HG03521 (cell line): Measurements from ENCODE around the gene SH3RF3.

ENCODE experiments used
- ATAC-seq: cut with Tn5 transposase; IDR thresholded peaks from one replicate; pipeline ENCODE4 v1.9.1; 2021; ENCODE audit warnings: mild to moderate bottlenecking, moderate library complexity; ENCODE audit not compliant: unreplicated experiment

SH3RF3 gene

DNA sequence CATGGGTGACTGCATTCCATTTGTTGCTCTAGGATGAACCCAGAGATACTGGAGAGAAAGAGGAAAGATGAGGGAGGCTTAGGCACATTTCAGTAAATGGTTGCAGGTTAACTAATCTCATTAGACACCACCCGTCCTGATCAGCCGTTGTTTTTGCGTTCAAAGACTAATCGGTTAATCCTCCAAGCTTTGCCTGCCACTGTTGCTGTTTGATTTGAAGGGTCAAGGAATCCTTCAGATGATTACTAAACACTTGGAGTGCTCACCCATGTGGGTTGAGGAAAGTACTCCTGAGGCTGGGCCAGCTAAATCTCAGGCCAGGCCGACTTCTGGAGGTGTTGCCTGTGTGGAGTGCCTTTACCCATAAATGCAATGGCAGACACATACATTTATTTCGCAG lies 8.6 kb downstream of the SH3RF3 start:
- no peak for ATAC-seq

DNA sequence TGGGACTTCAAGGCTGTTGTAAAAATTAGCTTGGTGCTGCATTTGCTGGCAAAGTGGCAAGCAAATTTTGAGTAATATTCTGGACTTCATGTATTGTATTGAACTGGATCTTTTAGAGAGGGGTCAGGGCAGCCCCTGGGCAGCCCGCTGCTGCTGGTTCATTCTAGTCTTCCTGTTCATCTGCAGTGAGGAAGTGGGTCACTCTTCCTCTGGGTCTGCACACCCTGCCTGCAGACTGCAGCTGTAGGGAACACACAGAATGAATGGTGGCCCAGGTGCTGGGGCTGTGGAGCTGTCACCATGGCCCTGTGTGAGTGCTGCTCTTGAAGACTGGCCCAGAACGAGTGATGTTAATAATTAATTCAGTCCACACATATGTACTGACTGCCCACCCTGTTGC lies 9.4 kb downstream of the SH3RF3 start:
- ATAC-seq, result no peak

DNA sequence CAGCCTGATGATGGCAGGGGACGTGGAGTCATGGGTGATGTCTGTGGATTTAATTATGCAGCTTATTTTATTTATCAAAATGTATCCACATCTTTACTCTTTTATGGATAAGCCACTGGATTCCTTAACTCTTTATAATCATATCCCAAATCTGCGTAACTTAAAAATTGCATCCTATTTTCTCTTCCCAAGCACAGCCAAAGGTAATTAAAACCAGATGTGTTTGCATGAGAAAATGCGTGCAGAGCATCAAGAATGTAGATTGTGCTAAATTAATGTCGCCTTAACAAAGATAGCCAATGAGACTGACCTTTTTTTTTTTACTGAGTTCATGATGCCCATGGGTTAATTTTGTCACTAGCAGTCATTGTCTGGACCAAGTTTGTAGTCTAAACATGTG lies 10.0 kb downstream of the SH3RF3 start:
- ATAC-seq, result no peak

DNA sequence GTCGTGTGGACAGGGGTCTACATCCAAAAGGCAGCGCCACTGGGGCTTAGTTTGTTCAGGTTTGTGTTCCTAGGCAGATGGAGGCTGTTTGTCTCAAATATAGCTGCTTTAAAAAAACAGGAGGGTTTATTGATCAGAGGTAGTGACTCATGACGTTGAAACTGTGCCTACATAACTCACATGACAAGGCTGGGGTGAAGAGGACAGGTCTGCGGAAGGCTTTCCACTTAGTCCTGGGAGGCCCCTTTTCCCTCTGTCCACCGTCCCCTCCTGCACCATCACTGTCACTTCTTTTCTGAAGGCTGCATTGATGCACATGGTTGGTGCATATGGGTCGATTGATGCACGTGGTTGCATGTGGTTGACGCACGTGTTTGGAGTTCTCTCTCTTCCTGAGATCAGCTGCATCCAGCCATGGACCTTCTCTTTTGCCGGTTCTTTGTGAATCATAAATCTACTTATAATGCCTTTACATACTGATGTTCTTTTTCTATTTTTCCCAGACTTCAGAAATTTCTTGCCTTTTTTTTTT lies 10.9 kb downstream of the SH3RF3 start:
- no peak for ATAC-seq

DNA sequence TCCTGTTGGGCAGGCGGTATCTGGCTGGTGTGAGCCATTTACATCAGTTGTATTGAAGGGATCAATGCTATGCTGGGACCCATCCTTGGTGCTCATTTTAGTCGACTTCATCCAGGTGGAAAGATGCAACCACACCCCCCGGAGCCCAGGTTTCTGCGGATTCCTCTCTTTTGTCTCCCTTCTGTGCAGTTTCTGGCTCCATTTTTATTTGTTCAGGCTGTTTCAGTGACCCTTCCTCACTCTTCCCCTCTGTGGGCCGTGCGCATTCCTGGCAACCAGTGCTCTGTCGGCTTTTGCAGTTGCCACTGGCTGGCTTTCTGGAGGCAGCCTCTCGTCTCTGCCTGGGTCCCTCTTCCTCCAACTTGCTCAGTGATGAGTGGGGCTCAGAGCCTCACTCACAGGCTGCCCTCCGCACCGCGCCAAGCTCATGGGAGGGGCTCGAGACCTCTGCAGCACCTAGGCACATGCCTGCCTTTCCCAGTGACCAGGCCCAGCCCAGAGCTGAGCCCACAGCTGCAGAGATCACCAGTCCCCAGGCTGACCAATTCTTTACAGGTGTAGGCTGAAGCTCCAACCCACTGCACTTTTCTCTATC lies 12.1 kb downstream of the SH3RF3 start:
- ATAC-seq, result no peak

DNA sequence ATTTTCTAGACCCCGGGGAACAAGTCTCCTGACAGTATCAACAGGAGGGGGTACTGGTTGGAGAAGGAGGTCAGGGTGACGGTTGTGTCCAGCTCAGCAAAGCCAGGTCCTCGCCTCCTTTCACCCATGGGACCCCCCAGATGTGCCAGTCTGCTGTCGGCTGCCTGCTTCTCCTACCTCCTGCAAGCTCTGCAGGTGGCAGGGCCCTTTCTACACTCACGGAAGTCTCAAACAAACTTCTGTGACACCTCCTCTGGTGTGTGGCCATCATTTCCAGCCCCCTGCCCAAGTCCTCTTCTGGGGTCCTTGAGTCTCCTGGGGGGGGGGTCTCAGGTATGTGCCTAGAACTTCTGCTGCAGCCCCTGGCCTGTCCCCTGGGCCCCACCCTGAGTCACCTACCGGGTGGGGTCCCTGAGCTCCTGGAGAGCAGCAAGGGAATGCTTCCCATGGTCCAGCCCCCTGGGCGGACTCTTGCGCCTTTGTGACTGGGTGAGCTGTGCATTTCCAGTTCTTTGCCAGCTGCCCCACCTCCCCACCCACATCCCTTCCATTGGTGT lies 12.8 kb downstream of the SH3RF3 start:
- no peak for ATAC-seq

DNA sequence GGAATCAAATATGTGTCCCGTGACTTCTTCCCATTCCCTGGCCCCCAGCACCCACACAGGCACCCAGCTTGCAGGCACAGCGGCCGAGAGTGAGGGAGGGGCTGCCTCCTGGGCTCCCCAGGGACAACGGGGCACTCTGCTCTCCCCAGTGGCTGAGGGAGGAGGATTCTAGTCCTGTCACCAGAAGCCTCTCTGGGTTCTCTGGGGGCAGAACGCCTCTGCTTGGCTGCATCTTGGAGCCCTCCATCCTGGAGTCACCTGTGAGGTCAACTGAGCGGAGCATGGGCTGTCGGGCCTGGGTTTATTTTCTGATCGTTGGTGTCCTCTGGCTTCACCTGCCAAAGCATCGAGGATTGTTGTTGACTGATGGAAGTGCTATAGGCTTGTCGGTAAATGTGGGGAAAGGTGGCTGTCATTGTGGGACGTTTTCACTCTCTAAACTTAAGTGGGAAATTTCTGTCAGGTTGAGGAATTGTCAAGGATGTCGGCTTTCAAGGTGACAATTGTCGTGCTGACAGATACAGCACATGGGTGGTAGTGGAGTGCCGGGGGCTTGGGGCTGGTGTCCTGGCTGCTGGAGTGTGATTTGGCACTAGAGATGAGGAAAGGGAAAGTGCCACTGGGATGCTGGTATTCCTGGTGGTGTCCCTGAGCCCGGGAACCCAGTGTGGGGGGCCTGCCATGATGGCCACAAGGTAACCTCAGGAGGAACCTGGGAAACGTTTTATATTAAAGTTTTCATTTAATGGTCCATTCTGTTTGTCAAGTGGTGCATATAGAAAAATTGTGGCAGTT lies 13.6 kb downstream of the SH3RF3 start:
- ATAC-seq, result no peak

DNA sequence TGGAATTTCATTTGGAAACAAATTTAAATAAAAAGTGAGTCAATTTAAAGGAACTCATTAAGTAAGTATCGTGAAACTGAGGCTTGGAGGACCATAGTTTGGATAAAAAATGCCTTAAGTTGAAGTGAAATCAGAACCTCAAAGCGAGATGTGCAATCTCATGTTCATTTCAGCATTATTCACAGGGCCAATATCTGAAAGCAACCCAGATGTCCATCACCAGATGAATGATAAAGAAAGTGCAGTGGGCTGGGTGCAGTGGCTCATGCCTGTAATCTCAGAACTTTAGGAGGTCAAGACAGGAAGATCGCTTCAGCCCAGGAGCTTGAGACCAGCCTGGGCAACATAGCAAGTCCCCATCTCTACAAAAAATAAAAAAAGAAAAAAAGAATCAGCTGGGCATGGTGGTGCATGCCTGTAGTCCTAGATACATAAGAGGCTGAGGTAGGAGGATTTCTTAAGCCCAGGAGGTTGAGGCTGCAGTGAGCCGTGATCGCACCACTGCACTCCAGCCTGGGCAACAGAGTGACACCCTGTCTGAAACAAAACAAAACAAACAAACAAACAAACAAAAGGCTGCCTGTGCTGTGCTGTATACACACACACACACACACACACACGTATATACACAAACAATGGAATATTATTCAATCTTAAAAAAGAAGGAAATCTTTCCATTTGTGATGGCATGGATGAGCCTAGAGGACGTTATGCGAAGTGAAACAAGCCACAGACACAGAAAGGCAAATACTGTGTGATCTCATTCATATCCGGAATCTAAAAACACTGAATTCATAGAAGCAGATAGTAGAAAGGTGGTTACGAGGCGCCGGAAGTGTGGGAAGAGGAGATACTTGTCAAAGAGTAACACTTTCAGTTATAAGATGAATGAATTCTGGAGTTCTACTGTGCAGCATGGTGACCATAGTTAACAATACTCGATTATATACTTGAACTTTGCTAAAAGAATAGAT lies 14.5 kb downstream of the SH3RF3 start:
- peak; percentile 84 for ATAC-seq

DNA sequence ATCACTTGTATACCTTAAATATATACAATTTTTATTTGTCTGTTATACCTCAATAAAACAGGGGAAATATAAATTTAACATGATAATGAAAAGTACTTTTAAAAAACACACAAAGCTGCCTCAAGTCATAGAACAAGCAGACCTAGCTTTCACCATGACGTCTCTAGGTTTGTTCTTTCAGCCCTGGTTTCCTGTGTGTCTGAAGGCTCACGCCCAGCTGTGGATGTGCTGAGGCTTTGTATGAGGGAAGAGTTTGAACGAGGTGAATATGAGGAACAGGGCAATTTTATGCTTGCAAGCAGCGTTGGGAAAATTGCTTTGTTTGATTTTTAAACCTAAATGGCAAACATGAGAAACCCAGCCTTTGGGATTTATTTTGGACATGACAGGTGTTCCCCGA lies 15.3 kb downstream of the SH3RF3 start:
- no peak for ATAC-seq

DNA sequence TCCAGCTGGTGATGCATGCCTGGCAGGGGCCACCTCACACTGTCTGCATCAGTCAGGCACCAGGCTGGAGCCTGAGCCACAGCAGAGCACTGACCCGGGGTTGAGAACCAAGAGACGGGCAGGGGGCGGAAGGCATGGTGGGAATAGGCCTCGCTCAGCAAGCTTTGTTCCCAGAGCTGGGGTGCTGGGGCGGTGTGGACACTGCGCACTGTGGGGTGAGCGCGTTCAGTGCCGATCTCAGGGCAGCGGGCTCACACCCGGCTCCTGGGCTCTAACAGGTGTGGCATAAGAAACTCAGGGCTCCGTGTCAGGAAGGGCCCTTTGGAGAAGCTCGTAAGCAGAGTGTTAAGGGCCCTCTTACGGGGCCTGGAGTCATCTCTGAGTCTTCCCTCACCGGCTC lies 15.7 kb downstream of the SH3RF3 start:
- ATAC-seq, result no peak

DNA sequence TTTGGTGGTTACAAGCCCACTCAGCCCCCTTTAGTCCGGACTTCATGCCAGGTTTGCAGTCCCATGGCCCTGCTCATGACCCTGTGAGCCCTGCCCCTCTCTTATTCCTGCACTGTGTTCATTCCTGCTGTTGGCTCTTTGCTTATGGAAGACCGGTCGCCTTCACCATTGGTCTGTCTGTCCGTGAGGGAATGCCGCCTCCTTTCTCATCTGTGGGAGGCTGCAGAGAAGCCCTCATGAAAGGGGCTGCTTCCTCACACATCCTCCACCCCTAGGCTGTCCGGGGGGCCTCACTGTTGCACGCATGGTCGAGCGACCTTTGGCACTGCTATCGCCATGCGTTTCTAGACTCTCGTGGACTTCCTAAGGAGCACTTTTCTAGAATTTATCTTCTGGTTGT lies 16.3 kb downstream of the SH3RF3 start:
- no peak for ATAC-seq

DNA sequence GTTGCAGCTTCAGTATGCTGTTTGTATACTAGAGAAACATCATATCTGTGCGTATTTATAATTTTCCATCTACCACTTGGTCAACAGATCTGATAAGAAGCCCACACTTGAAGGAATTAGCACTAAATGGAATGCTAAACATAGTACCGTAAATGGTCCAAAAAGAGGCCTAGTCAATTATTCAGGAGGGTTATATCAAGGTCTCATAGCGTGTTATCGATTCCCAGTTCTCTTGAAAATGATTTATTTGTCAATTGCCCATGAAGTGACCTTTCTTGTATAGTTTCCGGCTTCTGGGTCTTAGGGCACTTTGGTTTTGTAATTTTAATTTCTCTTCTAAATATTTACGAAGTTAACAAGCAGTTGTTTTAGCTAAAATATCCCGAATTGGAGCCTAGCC lies 18.4 kb downstream of the SH3RF3 start:
- no peak for ATAC-seq

DNA sequence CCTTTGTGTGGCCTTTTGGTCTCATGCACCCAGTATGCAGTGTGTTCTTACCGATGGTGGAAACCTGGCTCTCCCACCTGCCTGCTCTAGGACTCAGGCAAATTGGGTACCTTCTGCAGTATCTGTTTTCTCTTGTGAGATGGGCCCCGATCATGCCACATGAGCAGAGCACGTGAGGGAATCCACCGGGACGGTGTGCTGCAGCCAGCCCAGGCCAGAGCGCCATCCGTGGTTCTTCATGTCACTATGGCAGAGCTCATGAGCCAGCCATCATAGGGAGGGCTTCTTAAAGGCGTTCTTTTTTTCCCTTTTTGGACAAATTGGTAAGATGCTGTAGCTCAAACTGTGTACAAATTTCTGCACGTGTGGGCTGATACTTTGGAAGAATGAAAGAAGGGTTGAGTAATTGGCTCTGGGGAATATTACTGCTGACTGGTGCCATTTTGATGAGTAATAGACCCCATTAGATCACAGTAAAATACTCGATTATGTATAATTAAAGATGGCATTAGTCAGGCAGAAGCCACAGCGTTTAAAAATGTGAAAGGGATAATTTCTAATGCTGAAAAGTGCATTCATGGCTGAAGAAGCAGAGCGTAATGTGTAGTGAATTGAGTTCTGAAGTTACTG lies 19.2 kb downstream of the SH3RF3 start:
- no peak for ATAC-seq

DNA sequence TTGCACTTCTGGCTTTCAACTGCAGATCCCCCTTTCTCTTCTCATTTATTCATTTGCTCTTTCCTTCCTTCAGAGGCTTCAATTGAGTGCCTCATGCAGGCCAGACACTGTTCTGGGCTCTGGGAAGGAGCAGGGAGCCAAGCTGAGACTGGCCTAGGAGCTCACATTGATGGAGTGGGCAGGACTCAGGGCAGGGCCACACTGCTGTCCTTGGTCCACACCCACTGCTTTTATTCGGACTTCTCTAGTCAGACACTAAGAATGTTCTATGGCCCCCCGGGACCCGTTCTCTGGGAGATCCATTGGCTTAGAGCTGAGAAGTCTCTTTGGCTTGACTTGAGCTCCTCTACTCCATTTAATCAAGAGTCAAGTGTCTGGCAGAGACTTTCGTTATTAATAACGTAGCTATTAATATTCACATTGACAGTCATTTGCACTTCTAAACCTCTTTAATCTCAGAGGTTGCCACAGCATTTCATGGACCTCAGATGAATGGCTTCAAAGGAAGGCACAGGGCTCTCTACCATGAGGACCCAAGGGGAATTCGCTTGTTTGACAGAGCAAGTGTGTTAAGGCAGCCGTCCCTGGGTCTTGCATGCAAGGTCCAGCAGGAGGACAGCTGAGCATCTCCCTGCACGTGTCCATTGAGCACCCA lies 20.1 kb downstream of the SH3RF3 start:
- no peak for ATAC-seq

DNA sequence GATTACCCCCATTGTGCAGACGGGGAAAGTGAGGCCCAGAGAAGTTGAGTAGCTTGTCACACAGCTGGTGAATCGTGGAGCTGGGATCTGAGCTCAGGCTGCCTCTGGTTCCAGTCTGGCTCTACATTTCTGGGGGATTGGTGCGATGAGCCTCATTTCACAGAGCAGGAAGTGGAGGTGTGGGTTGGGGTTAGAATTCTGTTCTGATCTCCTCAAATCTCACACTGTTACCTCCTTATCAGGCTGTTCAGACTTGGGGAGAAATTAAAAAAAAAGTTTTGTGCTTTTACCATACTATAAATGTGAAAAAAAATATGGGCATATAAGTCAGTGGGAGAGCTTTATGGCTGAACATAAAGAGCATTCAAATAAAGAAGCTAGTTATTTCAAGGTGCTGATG lies 21.6 kb downstream of the SH3RF3 start:
- ATAC-seq, result no peak

DNA sequence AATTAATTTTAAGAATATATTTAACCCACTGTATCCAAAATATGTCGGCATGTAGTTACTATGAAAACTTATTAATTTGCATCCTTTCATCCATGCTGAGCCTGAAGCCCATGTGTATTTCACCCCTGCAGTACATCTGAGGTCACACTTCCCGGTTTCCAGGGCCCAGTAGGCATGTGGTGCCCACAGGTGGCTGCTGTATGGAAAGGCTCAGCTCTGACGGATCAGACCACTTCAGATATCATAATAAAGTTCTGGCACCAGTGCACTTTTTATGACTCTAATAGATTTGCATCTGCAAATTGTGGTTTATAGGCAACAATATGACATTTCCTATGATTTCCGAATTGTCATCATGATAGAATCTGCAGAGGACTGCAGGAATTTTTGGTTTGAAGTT lies 22.5 kb downstream of the SH3RF3 start:
- ATAC-seq, result no peak

DNA sequence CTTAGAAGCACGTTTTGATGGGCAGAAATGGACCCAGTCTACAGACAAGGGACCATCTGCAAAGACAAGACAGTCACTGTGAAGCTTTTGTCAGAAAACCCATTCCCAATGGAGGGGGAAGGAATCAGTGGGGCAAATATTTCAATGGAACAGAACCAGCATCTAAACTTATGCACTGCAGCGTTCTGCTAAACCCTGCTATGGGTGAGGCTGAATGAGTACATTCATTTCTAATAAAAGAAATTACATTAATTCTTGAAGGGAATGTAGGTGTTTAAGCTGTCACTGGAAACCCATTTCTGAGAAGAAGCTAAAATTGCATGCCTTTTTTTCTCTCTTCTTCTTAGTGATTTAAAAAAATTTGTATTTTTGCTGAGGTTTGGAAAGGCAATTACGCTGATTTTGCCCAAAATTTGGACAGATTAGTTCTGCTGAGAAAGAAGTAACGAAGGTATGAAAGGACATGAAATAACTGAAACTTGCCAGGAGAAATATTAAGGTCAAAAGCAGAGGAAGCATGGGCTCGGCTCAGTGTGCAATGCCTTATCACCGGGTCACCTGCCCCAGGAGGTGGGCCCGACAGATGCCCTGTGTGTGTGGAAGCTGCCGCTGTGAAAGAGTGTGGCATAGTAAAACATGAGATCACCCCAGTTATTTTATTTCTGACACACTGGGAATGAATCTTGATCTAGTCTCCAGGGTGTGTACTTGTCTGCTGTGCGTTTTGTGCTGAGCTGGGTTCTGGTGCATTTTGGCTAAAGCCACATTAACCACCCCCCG lies 24.2 kb downstream of the SH3RF3 start:
- ATAC-seq, result no peak

DNA sequence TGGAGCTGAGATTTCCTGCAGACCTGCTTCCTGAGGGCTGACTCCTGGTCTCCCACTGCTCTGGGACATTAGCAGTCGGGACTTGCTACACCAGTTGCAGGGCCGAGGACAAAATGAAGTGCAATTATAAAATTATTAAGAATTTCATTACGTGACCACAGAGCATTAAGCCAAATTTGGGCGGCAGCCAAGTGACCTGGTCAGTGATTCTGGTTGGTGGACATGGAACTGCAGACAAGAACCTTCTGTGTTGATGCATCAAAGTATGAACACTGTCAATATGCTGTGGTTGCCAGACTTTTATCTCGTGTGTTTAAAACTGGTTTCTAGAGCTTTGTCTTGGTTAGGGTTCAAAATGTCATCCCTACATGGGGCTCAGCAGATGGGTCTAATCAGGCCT lies 24.8 kb downstream of the SH3RF3 start:
- ATAC-seq, result no peak

DNA sequence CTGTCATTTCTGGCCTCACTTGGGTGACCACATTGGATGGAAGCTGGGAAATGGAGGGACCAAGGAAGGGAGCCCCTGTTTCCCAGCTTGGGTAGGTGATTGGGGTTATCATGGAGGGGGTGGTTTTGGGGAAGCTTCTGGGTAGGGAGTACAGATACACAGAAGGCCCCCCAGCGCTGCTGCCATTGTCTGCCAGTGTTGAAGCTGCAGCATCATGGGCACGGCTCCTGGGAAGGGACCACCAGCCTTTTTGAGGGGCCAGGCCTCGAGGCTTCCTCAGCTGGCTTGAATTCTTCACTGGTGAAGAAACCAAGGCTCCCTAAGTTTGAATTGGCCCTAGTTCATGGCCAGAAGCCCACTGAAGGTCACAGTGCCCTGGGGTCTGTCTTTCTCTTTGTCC lies 25.2 kb downstream of the SH3RF3 start:
- no peak for ATAC-seq
